GM19238 (cell line): ENCODE results near the gene RBM33.

ENCODE experiments used
- DNase-seq: peaks from one replicate; pipeline ENCODE4 v3.0.0; 2011; ENCODE audit warnings: low spot score; ENCODE audit not compliant: insufficient read length

The RBM33 gene

DNA sequence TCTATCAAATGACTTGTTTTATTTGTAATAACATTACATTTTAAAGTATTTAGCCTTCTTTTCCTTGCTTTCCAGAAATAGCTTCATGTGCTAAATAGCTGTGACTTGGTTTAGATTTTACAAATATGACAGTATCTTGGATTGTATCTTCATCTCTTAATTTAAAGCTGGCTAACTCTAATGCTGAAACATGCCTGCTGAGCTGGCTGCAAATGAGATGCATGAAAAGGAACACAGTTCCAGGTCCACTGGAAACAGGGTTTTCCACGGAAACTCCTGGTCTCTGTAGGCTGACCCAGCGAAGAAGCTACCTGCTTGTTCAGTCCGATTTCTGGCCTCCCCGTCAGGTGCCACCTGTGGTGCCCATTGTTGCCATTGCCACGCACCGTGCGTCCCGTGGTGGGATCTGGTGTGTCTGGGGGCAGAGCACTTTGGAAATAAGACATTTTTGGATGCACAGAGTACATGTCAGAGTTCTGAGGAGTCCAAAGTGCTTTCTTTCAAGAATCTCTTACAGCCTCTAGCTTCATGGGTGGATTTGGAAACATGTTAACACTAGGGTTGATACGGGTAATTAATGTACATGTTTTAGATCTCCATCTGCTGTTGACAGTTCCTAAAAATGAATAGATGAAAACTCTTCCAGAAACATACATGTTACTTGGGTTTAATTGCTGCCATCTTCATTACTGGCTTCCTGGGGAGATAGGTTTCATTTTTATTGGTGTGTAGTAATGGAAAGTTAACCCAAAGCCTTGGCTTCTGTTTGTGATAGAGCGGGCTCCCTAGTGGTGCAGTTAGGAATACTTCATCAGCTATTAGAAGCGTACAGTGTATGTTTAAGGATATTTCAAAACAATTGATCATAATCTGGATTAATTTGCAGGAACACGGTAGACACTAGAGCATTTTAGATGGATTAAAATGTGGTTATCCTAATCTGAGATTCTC, 122.8 kb downstream of the RBM33 start:
- no peak for DNase-seq

- no peak for DNase-seq
These were observed 125.2 kb downstream of the RBM33 start for GRCh38 chr7:155769701-155770100.

- no peak for DNase-seq
These were observed 125.8 kb downstream of the RBM33 start for GRCh38 chr7:155770241-155770640.

GRCh38 chr7:155773531-155773930, 129.1 kb downstream of the RBM33 start:
- DNase-seq = no peak

DNA sequence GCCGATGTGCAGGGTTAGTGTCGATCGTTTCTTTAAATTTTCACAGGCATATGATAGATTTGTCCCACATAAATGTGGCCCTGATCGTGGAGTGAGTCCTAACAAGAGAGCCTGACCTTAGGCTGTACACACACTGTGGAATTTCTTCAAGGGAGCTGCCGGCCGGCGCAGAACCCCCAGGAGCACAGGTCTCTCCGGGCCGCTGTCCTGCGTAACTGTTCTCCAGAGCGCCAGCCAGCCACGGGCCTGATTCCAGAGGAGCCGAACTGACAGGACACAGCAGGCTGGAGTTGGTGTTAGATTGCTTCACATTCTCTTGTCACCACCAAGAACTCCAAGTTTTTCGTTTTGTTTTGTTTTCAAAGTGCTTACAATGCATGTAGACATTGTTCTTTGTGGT, 130.5 kb downstream of the RBM33 start:
- no peak for DNase-seq

- DNase-seq = no peak
These were observed 131.2 kb downstream of the RBM33 start for GRCh38 chr7:155775691-155776090.

- DNase-seq = no peak
These were observed 132.1 kb downstream of the RBM33 start for GRCh38 chr7:155776606-155777005.

GRCh38 chr7:155778349-155778748, 133.9 kb downstream of the RBM33 start:
- DNase-seq = no peak

DNA sequence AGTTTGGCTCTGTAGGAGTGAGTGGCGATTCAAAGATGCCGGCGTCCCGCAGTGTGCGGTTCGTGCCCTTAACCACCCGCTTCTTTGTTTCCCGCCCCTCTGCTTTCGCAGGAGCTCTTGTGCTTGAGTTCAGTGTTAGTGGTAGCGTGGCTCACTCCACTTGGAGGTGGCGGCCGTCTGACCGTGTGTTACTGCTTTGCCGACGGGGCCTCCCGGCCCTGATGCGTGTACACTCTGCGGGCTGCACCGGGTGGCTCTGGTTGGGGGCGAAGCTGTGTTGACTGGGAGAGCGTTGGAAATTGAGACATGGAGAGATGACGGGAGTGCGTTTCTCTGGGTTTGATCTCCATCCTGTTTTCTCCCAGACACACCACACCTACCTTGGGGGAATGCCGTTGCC, 136.4 kb downstream of the RBM33 start:
- DNase-seq = no peak

GRCh38 chr7:155781433-155781832, 137.0 kb downstream of the RBM33 start:
- DNase-seq = no peak

DNA sequence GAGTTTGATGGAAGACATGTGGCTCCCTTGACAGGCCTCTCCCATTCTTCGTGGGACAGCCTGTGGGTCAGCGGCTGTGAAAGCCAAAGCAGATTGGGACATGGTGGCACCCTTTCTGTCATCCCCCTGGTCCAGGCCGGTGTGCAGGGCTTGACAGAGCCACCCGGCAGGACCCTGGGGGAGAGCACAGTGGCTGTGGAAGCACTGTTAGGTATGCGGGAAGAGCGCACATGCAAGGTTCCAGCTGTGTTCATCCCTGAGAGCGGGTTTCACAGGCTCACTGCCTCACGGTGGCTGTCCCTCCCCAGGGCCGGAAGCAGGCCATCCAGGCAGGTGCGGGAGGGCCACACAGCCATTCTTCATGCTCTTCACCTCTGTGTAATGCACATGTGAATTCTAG, 138.0 kb downstream of the RBM33 start:
- DNase-seq = no peak

GRCh38 chr7:155785536-155785935, 141.1 kb downstream of the RBM33 start:
- no peak for DNase-seq

- no peak for DNase-seq
These were observed 142.0 kb downstream of the RBM33 start for GRCh38 chr7:155786491-155786890.

- no peak for DNase-seq
These were observed 142.8 kb downstream of the RBM33 start for GRCh38 chr7:155787171-155787851.

- no peak for DNase-seq
These were observed 144.1 kb downstream of the RBM33 start for GRCh38 chr7:155788616-155789000.

DNA sequence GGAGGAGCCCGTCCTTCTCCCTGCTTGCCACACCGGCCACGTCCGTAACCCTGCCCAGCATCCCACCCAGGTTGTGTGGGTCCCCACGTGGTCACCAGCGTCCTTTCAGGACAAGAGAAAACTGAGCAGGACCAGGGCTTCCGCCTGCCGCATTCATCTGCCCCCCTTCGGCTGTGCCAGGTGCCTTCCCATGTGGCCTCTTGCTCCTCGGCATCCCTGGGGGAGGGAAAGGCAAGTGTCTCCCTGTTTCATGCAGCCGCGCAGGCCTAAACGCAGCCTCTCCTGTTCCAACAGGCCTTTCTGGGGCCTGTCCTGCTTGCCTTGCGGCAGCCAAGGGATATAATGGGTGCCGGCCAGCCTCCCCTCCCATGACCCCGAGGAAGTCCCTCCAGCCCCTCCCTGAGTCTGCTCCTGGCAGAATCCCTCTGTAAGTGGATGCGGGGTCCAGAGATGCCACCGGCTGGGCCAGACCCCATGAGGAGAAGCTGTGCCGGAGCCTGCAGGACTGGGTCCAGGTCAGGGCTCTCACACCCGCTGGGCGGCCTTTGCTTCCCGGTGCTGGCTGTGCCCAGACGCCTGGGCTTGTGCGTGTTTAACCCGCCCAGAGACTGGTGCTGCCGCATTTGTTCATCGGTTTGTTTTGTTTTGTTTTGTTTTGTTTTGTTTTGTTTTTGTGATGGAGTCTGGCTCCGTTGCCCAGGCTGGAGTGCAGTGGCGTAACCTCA, 144.7 kb downstream of the RBM33 start:
- no peak for DNase-seq

DNA sequence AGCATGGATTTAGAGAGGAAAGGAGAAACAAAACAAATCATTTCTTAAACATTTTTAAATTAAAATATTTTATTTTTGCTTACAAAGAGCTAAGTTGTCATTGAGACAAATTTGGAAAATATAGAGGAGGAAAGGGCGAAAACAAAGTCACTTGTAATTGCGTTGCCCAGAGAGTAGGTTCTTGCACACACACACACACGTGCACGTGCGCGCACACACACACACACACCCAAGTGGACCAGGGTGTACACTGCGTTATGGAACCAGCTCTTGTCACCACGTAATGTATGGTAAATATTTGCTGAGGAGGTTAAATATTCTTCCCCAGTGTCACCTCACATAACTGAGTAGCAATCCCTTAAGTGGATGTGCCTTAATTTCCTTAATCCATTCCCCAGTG, 146.2 kb downstream of the RBM33 start:
- no peak for DNase-seq

DNA sequence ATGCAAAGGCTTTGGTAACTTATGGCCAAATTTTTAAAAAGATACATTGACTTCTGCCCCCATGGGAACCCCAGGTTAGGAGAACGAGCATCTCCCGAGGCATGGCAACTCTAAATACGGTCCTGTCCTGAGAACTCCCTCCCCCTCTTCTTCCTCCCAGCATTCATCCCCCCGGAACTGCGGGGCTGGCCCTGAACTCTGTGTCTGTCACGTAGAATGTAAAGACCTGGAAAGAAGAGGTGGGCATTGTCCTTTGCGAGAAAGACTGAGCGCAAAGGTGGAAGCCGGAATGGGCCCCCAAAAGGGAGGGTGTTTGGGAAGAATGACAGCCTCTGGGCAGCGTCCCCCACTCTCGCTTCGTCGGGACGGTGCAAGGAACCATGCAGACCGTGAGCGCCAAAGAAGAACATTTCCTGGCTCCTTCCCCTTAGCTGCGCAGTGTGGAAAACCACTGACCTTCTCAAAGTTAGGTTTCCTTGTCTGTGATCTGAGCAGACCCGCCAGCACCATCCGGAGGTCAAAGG, 146.8 kb downstream of the RBM33 start:
- DNase-seq = no peak

DNA sequence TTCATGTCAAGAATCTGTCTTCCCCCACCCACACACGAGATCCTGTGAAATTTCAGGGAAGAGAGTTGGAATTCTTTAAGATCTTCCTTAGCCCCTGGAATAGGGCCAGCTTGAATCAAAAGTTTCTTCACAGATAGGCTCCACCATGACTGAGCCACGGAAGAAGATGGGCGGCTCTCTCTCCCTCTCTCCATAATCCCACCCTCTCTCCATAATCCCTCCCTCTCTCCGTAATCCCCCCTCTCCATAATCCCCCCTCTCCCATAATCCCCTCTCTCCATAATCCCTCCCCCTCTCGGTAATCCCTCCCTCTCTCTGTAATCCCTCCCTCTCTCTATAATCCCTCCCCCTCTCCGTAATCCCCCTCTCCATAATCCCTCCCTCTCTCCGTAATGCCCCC, 147.4 kb downstream of the RBM33 start:
- no peak for DNase-seq

GRCh38 chr7:155792315-155792960, 148.0 kb downstream of the RBM33 start:
- DNase-seq = no peak

DNA sequence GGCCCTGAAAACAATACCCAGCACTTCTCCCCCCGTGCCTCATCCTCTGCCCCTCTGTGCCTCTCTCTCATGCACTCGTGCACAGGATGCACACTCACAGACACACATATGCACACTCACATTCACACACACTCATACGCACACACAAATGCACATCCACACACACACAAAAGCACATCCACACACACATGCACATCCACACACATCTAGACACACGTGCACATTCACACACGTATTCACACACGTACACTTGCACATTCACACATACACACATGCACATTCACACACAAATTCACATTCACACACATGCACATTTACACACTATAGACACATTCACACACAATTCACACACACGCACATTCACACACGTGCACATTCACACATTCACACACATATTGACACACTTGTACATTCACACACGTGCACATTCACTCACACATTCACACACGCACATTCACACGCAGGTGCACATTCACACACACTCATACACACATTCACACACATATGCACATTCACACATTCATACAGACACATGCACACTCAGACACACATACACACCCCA, 148.6 kb downstream of the RBM33 start:
- no peak for DNase-seq
